GM19328 (cell line): ENCODE results near the gene FANCF.

Experiments
- ATAC-seq: cut with Tn5 transposase; IDR thresholded peaks from one replicate; pipeline ENCODE4 v1.9.1; 2021; ENCODE audit warnings: mild to moderate bottlenecking, moderate library complexity; ENCODE audit not compliant: unreplicated experiment

FANCF gene

GRCh38 chr11:22626573-22627239 lies 1.1 kb upstream of the FANCF start:
- no peak for ATAC-seq

GRCh38 chr11:22624742-22625447 lies 728 bp downstream of the FANCF start:
- peak; percentile 45 for ATAC-seq

GRCh38 chr11:22617868-22618267 lies 7.8 kb downstream of the FANCF start:
- no peak for ATAC-seq

- no peak for ATAC-seq
Measured at GRCh38 chr11:22603933-22604332, 21.7 kb downstream of the FANCF start.

GRCh38 chr11:22602504-22602903 lies 23.1 kb downstream of the FANCF start:
- ATAC-seq: no peak

- no peak for ATAC-seq
Measured at GRCh38 chr11:22599458-22599857, 26.2 kb downstream of the FANCF start.

GRCh38 chr11:22597062-22597461 lies 28.6 kb downstream of the FANCF start:
- ATAC-seq: no peak

GRCh38 chr11:22584976-22585375 lies 40.6 kb downstream of the FANCF start:
- no peak for ATAC-seq

GRCh38 chr11:22583963-22584492 lies 41.6 kb downstream of the FANCF start:
- ATAC-seq: no peak

GRCh38 chr11:22582151-22582410 lies 43.5 kb downstream of the FANCF start:
- no peak for ATAC-seq

GRCh38 chr11:22581354-22582150 lies 44.1 kb downstream of the FANCF start:
- no peak for ATAC-seq

- ATAC-seq: no peak
Measured at GRCh38 chr11:22577854-22578253, 47.8 kb downstream of the FANCF start.
